SJCRH30 (cell line): Measurements from ENCODE around the gene ZMYM1. TPM values are rescaled to one million over a fixed set of nuclear protein-coding genes. Genes with fewer than 3 reads are reported as not detected.

Experiments
- total RNA-seq: library from RNA; depleted of rRNA; stranded (reverse); fragments of >200 nt; shearing (Covaris generic); gene quantifications from 2 replicates; pipeline ENCODE4 v1.2.3, GENCODE V29; 2014; rRNA removed

The ZMYM1 gene
- total RNA-seq, 1 experiment from 2014 or later, result 42.3 TPM

Other genes starting within 250 kb of the ZMYM1 start
- 33.4 and 34.4 TPM in 2 replicates for gene SMIM12, start 219.6 kb upstream of the ZMYM1 start, total RNA-seq
- gene DLGAP3, start 149.7 kb upstream of the ZMYM1 start, total RNA-seq, result 0.81 and 0.89 TPM in 2 replicates
- gene TMEM35B, start 94.0 kb upstream of the ZMYM1 start, total RNA-seq, result 18.0 and 19.8 TPM in 2 replicates
- gene ZMYM6, start 47.4 kb upstream of the ZMYM1 start, total RNA-seq, result 19.7 and 25.1 TPM in 2 replicates
- 340 and 387 TPM in 2 replicates for gene SFPQ, start 113.8 kb downstream of the ZMYM1 start, total RNA-seq
- gene ZMYM4, start 189.3 kb downstream of the ZMYM1 start, total RNA-seq, result 57.0 and 61.6 TPM in 2 replicates